GM18858 (cell line): ENCODE data around the gene MLLT1.

ENCODE experiments used
- ATAC-seq: cut with Tn5 transposase; IDR thresholded peaks from one replicate; pipeline ENCODE4 v1.9.1; 2021; ENCODE audit not compliant: unreplicated experiment

Gene MLLT1

DNA sequence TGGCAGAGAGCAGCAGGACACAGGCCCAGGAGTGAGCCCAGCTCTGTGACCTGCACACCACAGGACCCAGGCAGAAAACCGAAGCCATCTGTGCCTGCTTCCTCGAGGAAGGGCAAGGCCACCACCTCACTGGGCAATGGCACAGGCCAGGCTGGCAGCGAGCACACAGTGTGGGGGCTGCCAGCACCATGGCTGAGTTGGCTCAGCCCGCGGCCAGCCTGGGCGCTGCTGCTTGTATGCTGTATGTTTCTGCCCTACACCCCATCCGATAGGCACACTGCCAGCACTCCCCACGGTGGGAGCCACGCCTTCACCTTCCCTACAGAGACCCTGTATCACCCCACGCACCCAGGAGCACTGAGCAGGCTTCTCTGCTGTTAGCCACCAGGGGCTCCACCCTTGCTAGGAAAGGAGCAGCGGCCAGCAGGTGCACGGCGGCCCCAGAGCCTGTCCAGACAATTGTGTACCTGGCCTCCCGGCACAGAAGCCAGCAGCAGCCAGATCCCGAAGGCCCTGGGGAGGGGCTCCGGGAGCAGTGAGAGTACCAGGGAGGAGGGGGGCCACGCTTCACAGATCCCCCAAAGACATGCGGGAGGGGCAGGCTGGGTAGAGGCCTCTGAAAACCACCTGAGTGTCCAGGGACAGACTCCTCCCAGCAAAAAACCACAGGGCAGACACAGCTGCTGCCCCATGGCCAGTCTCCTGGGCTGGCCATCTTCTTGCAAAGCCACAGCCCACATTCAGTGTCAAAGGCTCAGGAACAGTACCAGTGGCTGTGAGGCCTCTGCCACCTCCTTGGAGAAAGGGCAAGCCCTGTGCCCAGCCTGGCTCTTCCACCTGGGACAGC is 56.1 kb downstream of the MLLT1 start:
- ATAC-seq, result no peak

- ATAC-seq, result no peak
Measured at GRCh38 chr19:6222884-6223283, 56.9 kb downstream of the MLLT1 start.

DNA sequence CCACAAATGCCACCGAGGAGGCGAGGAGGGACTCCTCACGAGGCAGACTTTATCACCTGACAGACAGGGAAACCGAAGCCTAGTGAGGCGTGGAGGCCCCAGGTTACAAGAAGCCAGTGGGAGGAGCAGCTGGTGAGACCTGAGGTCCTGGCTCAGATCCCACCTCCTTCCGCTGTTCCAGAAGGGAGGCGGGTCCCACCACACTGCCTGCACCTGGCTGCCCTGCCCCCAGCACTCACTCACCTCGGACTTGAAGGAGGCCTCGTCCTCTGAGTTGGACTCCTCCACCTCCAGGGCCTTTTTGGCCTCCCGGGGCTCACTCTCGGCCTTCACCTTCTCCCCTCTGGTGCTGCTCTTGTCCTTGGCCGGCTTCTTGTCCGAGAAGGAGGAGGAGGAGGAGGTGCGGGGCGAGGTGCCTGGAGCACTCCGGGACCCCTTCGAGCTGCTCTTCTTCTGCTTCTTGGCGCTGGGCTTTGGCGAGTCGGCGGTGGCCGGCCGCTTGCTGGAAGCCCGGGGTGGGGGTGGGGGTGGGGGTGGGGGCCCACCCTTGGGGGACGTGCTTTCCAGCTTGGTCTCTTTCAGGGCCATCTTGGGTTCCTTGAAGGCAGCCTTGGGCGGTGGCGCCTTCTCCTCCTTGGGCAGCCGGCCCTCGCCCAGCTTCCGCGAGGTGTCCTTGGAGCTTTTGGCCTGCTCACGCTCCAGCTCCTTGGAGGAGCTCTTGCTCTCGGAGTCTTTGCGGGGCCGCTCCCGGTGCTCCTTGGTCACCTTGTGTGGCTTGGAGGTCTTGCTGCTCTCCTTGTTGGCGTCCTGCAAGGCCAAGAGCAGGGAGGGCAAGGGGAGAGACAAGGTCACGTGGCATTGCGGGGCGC is 57.7 kb downstream of the MLLT1 start:
- no peak for ATAC-seq

GRCh38 chr19:6221220-6221877 is 58.4 kb downstream of the MLLT1 start:
- no peak for ATAC-seq

DNA sequence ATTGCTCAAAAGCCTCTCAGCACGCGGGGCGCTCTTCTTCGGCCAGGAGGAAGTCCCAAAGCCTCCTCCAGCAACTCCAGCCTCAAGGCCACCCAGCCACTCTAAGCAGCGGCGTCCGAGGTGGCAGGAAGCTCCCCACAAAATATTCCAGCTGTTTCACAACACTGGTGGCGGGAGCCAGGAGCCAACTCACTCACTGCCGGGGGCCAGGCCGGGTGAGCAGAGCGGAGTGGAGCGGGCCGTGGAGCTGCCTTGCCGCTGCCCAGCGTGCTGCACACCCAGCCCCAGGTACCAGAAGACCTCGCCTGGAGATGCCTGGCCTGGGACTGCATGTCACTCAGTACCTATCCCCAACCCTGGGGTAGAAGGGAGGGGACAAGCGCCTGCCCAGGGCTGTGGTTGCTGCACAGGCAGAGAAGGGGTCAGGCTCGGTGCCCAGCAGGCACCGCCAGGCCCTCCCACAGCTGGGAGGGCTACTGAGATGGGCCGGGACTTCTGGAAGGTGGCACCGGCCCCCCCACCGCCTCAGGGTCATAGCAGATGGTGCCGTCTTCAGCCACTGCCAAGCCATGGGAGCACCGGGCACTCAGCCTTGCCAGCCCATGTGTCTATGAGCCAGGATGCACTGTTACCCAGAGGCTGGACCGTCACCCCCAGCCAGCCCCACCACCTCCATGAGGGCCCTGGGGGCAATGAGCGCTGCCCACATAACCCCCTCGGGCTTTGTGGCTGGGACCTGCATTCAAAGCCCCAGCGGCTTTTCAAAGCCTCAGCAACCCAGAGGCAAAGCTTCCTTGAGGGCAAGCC is 59.2 kb downstream of the MLLT1 start:
- ATAC-seq, result no peak

DNA sequence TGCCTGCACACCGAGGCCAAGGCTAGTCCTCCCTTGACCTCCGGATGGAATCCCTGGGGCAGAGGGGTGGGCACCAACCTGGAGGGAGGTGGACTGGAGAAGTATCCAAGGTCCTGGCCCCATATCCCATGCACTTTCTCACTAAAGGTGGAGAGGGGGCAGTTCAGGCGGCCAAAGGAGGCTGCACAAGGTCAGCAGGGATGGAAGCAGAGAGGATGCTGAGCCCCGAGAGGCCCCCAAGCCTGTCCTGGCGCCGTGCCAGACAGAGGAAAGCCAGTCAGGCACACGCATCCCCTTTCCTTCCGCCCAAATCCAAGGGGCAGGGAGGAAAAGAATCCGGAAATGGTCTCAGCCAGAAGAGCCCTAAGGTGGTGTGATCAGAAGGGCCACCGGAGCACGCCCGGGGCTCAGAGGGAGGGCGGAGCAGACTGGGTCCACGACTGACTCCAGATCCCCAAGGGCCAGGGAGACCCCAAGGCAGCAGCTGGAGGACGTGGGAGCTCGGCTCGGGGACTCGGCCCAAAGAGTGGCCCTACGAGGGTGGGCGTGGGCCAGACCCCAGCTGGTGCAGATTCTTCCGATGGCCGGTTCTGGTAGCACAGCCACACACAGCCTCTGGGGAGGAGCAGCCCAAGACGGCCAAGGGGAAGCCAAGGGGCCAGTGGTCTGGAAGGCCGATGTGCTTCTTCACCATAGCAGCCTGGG is 60.0 kb downstream of the MLLT1 start:
- ATAC-seq, result no peak

DNA sequence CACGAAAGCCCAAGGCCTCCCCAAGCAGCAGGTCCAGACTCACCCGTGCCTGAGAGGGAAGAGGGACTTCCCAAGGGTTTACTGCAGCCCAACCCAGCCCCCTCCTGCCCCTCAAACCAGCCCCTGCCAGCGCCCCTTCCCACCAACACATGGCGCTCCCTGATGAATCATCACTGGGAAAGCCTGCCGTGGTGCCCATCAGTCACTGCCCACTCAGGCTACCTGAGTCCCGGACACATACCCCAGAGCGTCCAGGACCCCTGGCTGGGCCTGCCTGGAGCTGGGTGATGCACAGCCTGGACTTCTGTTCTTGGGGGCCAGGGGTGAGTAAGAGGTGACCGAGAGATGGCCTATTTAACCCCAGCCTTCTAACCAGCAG is 60.6 kb downstream of the MLLT1 start:
- no peak for ATAC-seq

DNA sequence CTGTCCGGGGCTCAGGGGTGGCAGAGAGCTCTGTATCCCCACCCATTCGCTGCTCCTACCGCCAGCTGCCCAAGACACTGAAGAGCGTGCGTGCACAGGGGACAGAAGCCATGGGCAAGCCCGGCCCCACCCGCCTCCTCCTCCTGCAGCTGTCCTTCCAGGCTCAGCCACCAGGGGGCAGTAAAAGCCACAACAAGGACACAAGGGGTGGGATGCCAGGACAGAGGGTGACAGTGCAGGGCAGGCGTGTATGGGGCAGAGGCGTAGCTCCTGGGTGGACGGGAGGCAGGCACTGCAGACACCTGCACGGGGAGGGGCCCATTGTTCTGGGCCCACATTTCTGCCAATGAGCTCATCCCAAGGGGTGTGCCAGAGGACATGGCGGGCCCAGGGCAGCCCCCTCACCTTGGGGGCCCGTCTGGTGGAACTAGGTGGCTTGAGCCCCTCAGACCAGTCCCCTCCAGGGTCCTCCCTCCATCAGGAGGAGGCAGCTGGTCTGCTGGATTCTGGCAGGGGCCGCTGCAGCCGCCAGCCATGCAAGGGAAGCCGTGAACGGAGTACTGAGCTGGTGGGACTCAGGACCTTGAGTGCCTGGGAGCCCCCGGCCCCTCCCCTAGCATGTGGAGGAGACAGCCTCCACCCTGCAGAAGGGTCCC is 61.2 kb downstream of the MLLT1 start:
- no peak for ATAC-seq

DNA sequence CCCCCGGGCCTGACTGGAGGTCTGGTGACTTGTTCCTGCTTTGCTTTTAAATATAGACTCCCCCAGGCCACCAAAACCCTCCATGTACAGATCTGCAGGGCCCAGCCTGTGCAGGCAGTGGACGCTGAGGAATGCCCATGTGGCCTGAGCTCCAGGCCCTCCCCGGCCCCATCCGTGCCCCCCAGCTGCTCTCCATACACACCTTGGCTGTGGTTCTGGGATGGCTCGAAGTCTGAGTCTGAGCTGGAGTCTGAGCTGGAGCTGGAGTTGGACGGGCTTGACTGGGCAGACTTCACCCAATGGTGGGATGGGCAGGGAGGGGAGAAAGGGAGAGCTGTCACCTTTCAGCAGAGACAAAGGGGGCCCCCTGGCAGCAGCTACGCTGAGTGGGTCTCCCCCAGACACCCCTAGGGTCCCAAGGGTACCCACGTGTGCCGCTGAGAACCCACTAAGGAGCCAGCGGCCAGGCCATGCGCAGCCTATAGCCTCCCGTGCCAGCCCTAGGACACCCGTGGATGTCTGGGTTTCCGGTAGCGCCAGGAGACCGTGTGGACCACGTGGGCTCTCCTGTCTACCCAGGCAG is 61.9 kb downstream of the MLLT1 start:
- no peak for ATAC-seq

GRCh38 chr19:6216996-6217751 is 62.6 kb downstream of the MLLT1 start:
- ATAC-seq, result no peak

- no peak for ATAC-seq
Measured at GRCh38 chr19:6216236-6216995, 63.4 kb downstream of the MLLT1 start.

GRCh38 chr19:6215701-6216235 is 64.0 kb downstream of the MLLT1 start:
- no peak for ATAC-seq

DNA sequence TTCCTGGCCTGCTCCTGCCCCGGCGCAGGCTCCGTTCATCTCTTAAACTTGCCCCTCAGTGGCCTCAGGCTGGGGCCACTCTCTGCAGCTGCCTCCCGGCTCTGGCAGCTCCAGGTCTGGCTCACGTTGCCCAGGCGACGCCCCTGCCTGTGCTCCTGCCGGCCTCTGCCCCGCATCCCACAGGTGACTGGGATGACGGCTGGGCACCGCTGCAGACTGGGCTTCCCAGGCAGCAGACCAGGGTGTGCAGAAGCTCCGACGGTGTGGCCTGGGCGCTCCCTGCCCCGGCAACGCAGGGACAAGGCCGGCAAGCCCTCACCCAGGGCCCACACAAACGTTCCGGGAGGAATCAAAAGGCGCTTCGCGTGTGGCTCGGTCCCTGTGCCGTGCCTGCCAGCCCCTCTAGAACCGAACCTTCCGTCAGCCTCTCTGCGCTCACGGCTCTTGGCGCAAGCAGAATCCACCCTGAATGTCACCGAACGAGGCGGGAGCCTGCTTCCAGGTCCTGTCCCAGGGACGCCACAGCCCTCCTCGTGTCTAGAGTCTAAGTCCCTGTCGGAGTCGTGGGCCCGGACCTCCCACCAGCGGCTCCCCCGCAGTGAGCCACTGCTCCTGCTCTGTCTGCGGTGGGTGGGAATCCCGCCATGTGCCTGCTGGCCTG is 64.8 kb downstream of the MLLT1 start:
- no peak for ATAC-seq

- ATAC-seq, result no peak
Measured at GRCh38 chr19:6213696-6214641, 65.8 kb downstream of the MLLT1 start.

- ATAC-seq, result no peak
Measured at GRCh38 chr19:6213266-6213595, 66.5 kb downstream of the MLLT1 start.
